H1 (cell line): ENCODE results near the gene LPP. TPM values are rescaled to one million over a fixed set of nuclear protein-coding genes. Genes with fewer than 3 reads are reported as not detected.

Experiments used
- CTCF ChIA-PET: fragments of 300-600 bp; sonication (Branson Sonifier 250); formaldehyde crosslinking; loops from one replicate; lab custom pipeline; 2021; ENCODE audit not compliant: partially characterized antibody; lab: Charles Lee
- POLR2A ChIA-PET: fragments of 300-600 bp; sonication (Branson Sonifier 250); formaldehyde crosslinking; loops from one replicate; lab custom pipeline; 2021; ENCODE audit warnings: inconsistent platforms; ENCODE audit not compliant: partially characterized antibody; lab: Charles Lee
- DNase-seq, 2 experiments: peaks; one replicate each; pipeline versions ENCODE4 v3.0.0 to v3.0.0-alpha.2; 2010 to 2022; ENCODE audit warnings: low spot score in 2 of 2, low read depth in 1 of 2, mixed read lengths in 1 of 2
- FAIRE-seq: peaks from 2 replicates; lab custom pipeline; 2011; peaks lifted over from hg19 to GRCh38; lab: Jason Lieb, UNC
- H2AFZ ChIP-seq: 2 replicates; pipeline ENCODE4 v1.8.1; 2012; ENCODE audit warnings: low read length, inconsistent platforms
- H2AK5ac ChIP-seq: 2 replicates; pipeline ENCODE4 v1.6.1; 2013; ENCODE audit warnings: low read depth, low read length
- H2BK120ac ChIP-seq: replicated peaks from 2 replicates; pipeline ENCODE3; 2013; ENCODE audit warnings: low read depth, low read length, inconsistent platforms
- H2BK12ac ChIP-seq: 2 replicates; pipeline ENCODE4 v1.6.1; 2013; ENCODE audit warnings: low read depth, low read length
- H2BK15ac ChIP-seq: 2 replicates; pipeline ENCODE4 v1.6.1; 2013; ENCODE audit warnings: low read length
- H2BK20ac ChIP-seq: 2 replicates; pipeline ENCODE4 v1.6.1; 2013; ENCODE audit warnings: low read length
- H2BK5ac ChIP-seq: 2 replicates; pipeline ENCODE4 v1.6.1; 2013; ENCODE audit warnings: low read depth, low read length
- H3K14ac ChIP-seq: 2 replicates; pipeline ENCODE4 v1.6.1; 2013; ENCODE audit warnings: inconsistent platforms; ENCODE audit not compliant: insufficient read length
- H3K18ac ChIP-seq: 2 replicates; pipeline ENCODE4 v1.6.1; 2013; ENCODE audit warnings: low read length; ENCODE audit errors: extremely low read depth
- H3K23ac ChIP-seq: 2 replicates; pipeline ENCODE4 v1.6.1; 2013; ENCODE audit warnings: inconsistent platforms; ENCODE audit not compliant: insufficient read length
- H3K23me2 ChIP-seq: 2 replicates; pipeline ENCODE4 v1.6.1; 2013; ENCODE audit warnings: low read depth, low read length
- H3K27ac ChIP-seq: 2 replicates; pipeline ENCODE4 v1.6.1; 2011; ENCODE audit warnings: low read depth, low read length, inconsistent platforms
- H3K27me3 ChIP-seq, 4 experiments: replicated peaks in 1 of 4; 1 replicate in 1 of 4; 2 replicates in 3 of 4; pipeline versions ENCODE4 v1.6.1 to v1.8.1; 2011 to 2013; ENCODE audit warnings: low read length in 3 of 4, mild to moderate bottlenecking in 3 of 4, inconsistent platforms in 2 of 4, mixed read lengths in 2 of 4, moderate library complexity in 1 of 4; ENCODE audit not compliant: control insufficient read depth in 3 of 4, insufficient read depth in 3 of 4; ENCODE audit errors: extremely low read depth in 1 of 4
- H3K36me3 ChIP-seq, 4 experiments: 2 replicates each; pipeline versions ENCODE4 v1.6.1 to v1.8.1; 2011 to 2013; ENCODE audit warnings: mild to moderate bottlenecking in 4 of 4, low read length in 3 of 4, moderate library complexity in 2 of 4, control low read depth in 1 of 4, inconsistent platforms in 1 of 4; ENCODE audit not compliant: insufficient read depth in 4 of 4, control insufficient read depth in 2 of 4
- H3K4ac ChIP-seq: replicated peaks from 2 replicates; pipeline ENCODE3; 2013; ENCODE audit warnings: low read length, low read depth, mixed read lengths, inconsistent platforms; ENCODE audit not compliant: insufficient read length
- H3K4me1 ChIP-seq, 4 experiments: replicated peaks in 1 of 4; 1 replicate in 1 of 4; 2 replicates in 3 of 4; pipeline versions ENCODE4 v1.6.1 to v1.8.1; 2011 to 2013; ENCODE audit warnings: low read length in 3 of 4, inconsistent platforms in 2 of 4, mixed read lengths in 1 of 4; ENCODE audit not compliant: insufficient read depth in 4 of 4, control insufficient read depth in 3 of 4
- H3K4me2 ChIP-seq, 2 experiments: 2 replicates each; pipeline versions ENCODE4 v1.6.1 to v1.8.1; 2011 to 2013; ENCODE audit warnings: low read depth in 2 of 2, low read length in 2 of 2, control low read depth in 1 of 2, inconsistent platforms in 1 of 2, mild to moderate bottlenecking in 1 of 2; ENCODE audit not compliant: insufficient read depth in 1 of 2
- H3K4me3 ChIP-seq, 4 experiments: fragments of 200-600, 300-600 bp in 1 of 4; sonication (generic), shearing (Covaris generic), sonication (Bioruptor Twin) in 1 of 4; 2 replicates each; pipeline versions ENCODE4 v1.5.1 to v1.8.1; 2011 to 2016; ENCODE audit warnings: low read length in 4 of 4, low read depth in 3 of 4, control low read depth in 2 of 4, inconsistent platforms in 2 of 4, mild to moderate bottlenecking in 2 of 4, mixed read lengths in 1 of 4, moderate library complexity in 1 of 4; ENCODE audit not compliant: insufficient read depth in 2 of 4; ENCODE audit errors: extremely low read depth in 1 of 4
- H3K56ac ChIP-seq: replicated peaks from 2 replicates; pipeline ENCODE3; 2013; ENCODE audit warnings: low read depth, mild to moderate bottlenecking, mixed read lengths, low read length, inconsistent platforms; ENCODE audit not compliant: insufficient read length
- H3K79me1 ChIP-seq: 2 replicates; pipeline ENCODE4 v1.6.1; 2013; ENCODE audit warnings: low read depth, low read length, control low read depth
- H3K79me2 ChIP-seq, 2 experiments: 2 replicates each; pipeline versions ENCODE4 v1.6.1 to v1.8.1; 2012 to 2013; ENCODE audit warnings: low read length in 2 of 2, mild to moderate bottlenecking in 2 of 2, inconsistent platforms in 1 of 2; ENCODE audit not compliant: insufficient read depth in 2 of 2, control insufficient read depth in 1 of 2
- H3K9ac ChIP-seq, 4 experiments: replicated peaks in 1 of 4; 1 replicate in 1 of 4; 2 replicates in 3 of 4; pipeline versions ENCODE4 v1.6.1 to v1.8.1; 2011 to 2013; ENCODE audit warnings: low read depth in 3 of 4, low read length in 3 of 4, control low read depth in 2 of 4, mild to moderate bottlenecking in 2 of 4, moderate library complexity in 2 of 4, inconsistent platforms in 1 of 4; ENCODE audit errors: extremely low read depth in 1 of 4
- H3K9me3 ChIP-seq, 2 experiments: 2 replicates each; pipeline versions ENCODE4 v1.6.1 to v1.8.1; 2012 to 2013; ENCODE audit warnings: mild to moderate bottlenecking in 2 of 2, moderate library complexity in 2 of 2, control low read depth in 1 of 2, inconsistent platforms in 1 of 2, low read depth in 1 of 2, low read length in 1 of 2, mixed read lengths in 1 of 2; ENCODE audit not compliant: insufficient read depth in 2 of 2
- H4K20me1 ChIP-seq, 2 experiments: replicated peaks in 1 of 2; 2 replicates each; pipeline versions ENCODE3 to v1.8.1; 2011 to 2013; ENCODE audit warnings: inconsistent platforms in 2 of 2, low read length in 2 of 2, mild to moderate bottlenecking in 1 of 2; ENCODE audit not compliant: insufficient read depth in 2 of 2, control insufficient read depth in 1 of 2
- H4K5ac ChIP-seq: 2 replicates; pipeline ENCODE4 v1.6.1; 2013; ENCODE audit warnings: low read length, low read depth, mixed read lengths, inconsistent platforms; ENCODE audit not compliant: insufficient read length
- H4K8ac ChIP-seq: 2 replicates; pipeline ENCODE4 v1.8.0; 2013; ENCODE audit warnings: mild to moderate bottlenecking, moderate library complexity, low read length, inconsistent platforms; ENCODE audit not compliant: insufficient read depth; ENCODE audit errors: extremely low read depth
- H4K91ac ChIP-seq: replicated peaks from 2 replicates; pipeline ENCODE3; 2013; ENCODE audit warnings: low read length, mixed read lengths, inconsistent platforms; ENCODE audit not compliant: insufficient read length
- CHD1 ChIP-seq: IDR thresholded peaks from 2 replicates; pipeline ENCODE4 v1.6.1; 2012; ENCODE audit warnings: low read depth, low read length, improper control_type of control experiment
- EZH2 ChIP-seq: fragments of 200-600 bp; sonication (generic); IDR thresholded peaks from 2 replicates; pipeline ENCODE4 v1.7.1; 2012; ENCODE audit warnings: low read depth, mild to moderate bottlenecking, moderate library complexity, low read length, inconsistent platforms; ENCODE audit not compliant: severe bottlenecking
- NANOG ChIP-seq: IDR thresholded peaks from 2 replicates; pipeline ENCODE4 v1.6.1; 2011; ENCODE audit warnings: low read length, low read depth, mild to moderate bottlenecking, inconsistent platforms; ENCODE audit not compliant: insufficient read depth, poor library complexity, severe bottlenecking
- SP4 ChIP-seq: IDR thresholded peaks from 2 replicates; pipeline ENCODE4 v1.6.1; 2012; ENCODE audit warnings: low read length, inconsistent platforms
- TAF1 ChIP-seq: IDR thresholded peaks from 2 replicates; pipeline ENCODE4 v1.6.1; 2011; ENCODE audit warnings: mild to moderate bottlenecking, low read depth, low read length
- WGBS, 2 experiments: shearing (Covaris generic) in 1 of 2; methylation state at CpG; one replicate each; pipeline versions ENCODE4 v1.1.6 to v1.1.7; 2013 to 2015; ENCODE audit warnings: low lambda C conversion rate in 2 of 2, mixed read lengths in 2 of 2, inconsistent platforms in 1 of 2, low coverage in 1 of 2, missing lambda C conversion rate in 1 of 2; ENCODE audit not compliant: insufficient replicate concordance in 2 of 2, insufficient coverage in 1 of 2, insufficient read length in 1 of 2; ENCODE audit errors: extremely low coverage in 1 of 2, missing lambda C conversion rate in 1 of 2; 5-methylcytosine and 5-hydroxymethylcytosine counted together
- polyA plus RNA-seq, 7 experiments: library from polyadenylated mRNA; depleted of rRNA in 3 of 7; stranded (reverse) in 5 of 7; unstranded in 2 of 7; fragments of >200 nt in 5 of 7; fragments of 200-250 nt in 2 of 7; gene quantifications; 1 replicate in 5 of 7; 2 replicates in 1 of 7; 4 replicates in 1 of 7; pipeline versions ENCODE4 v1.2.1 to v1.2.3, GENCODE V29; 2011 to 2013; ENCODE audit warnings: missing spikeins in 2 of 7, mixed read lengths in 2 of 7
- total RNA-seq: library from RNA; stranded (reverse); fragmentation: NEBNext Ultra II Directional; extraction: Animal tissue kit (Norgen Biotek cat#: 25700); gene quantifications from 2 replicates; pipeline ENCODE4 v1.2.1, GENCODE V29; 2021

Gene LPP
- total and polyA plus RNA-seq, 2 of the 8 experiments (the other 6 are each of a cell fraction or from before 2014, with no cell fraction given), result 10.0 to 53.3 TPM

DNA sequence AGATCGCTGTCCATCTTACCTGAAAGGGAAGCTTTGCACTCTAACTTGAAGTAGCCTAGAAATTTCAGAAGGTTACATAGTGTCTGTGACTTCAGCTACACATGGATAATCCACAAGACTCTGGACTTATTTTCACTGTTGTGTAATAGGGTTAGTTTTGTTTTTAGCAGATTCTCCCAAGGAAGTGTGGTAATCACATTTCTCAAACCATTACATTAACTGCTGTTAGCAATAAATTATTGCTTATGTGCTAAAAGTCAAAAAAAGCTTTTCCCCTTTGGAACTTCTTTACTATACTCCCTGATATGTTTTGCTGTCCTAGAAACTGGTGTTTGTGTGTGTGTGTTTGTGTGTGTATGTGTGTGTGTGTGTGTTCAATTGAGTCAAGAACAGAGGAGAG, 666.0 kb downstream of the LPP start:
- H4K91ac ChIP-seq, result no peak overlapping the region
- H3K18ac ChIP-seq, result no peak overlapping the region
- no peak overlapping the region for H3K4ac ChIP-seq
- no peak overlapping the region for H3K14ac ChIP-seq
- no peaks in the 10 kb centered on the region for H3K27me3 ChIP-seq
- no peaks in the 10 kb centered on the region for H3K9me3 ChIP-seq
- H2AFZ ChIP-seq, result no peak overlapping the region
- H2AK5ac ChIP-seq, result no peak overlapping the region
- H3K56ac ChIP-seq, result no peak overlapping the region
- H4K20me1 ChIP-seq, result no peaks in the 10 kb centered on the region
- H2BK120ac ChIP-seq, result no peak overlapping the region
- H3K79me2 ChIP-seq, result no peaks in the 10 kb centered on the region
- WGBS, 2 experiments, result 86% methylated on average over 1 of the region's 1 CpG; no CpG with 5 or more reads in 1 of the 2 experiments
- no peak overlapping the region for H2BK15ac ChIP-seq
- no peak overlapping the region for H3K27ac ChIP-seq
- H3K9ac ChIP-seq, result no peak overlapping the region
- no peak overlapping the region for H3K4me2 ChIP-seq
- ChIA-PET POLR2A (no interaction called here), CTCF (no interaction called here)
- FAIRE-seq (no peak), DNase-seq (no peak)
- H2BK5ac ChIP-seq, result no peak overlapping the region
- H2BK12ac ChIP-seq, result no peak overlapping the region
- no peak for TF ChIP-seq EZH2
- TF ChIP-seq CHD1, result no peak
- no peak for TF ChIP-seq TAF1
- TF ChIP-seq NANOG, result no peak
- no peak for TF ChIP-seq SP4
- H4K8ac ChIP-seq, result no peak overlapping the region
- no peak overlapping the region for H3K23ac ChIP-seq
- H3K4me3 ChIP-seq, result no peak overlapping the region
- no peaks in the 10 kb centered on the region for H3K4me1 ChIP-seq
- H3K79me1 ChIP-seq, result no peaks in the 10 kb centered on the region
- H3K36me3 ChIP-seq, result no peaks in the 10 kb centered on the region
- no peaks in the 10 kb centered on the region; the same call in 1 of the 2 replicates for H3K23me2 ChIP-seq
- no peak overlapping the region for H2BK20ac ChIP-seq
- H4K5ac ChIP-seq, result no peak overlapping the region
